Calu3 (cell line): ENCODE data around the gene CHAT. TPM values are rescaled to one million over a fixed set of nuclear protein-coding genes. Genes with fewer than 3 reads are reported as not detected.

ENCODE experiments used
- BruUV-seq: library from RNA; stranded (reverse); fragments of 400-500 nt; replicated peaks from 2 replicates; lab custom pipeline; 2021; lab: Mats Ljungman, UMichigan
- CTCF ChIA-PET: fragments of 300-600 bp; sonication (Branson Sonifier 250); formaldehyde crosslinking; loops from one replicate; lab custom pipeline; 2022; ENCODE audit warnings: antibody characterized with exemption; lab: Charles Lee
- DNase-seq: peaks from one replicate; pipeline ENCODE4 v3.0.0; 2022
- H3K27ac Mint-ChIP-seq: one replicate; pipeline ENCODE4 v1.8.0; 2022; ENCODE audit warnings: mixed read lengths; ENCODE audit not compliant: unreplicated experiment
- H3K27me3 Mint-ChIP-seq: one replicate; pipeline ENCODE4 v1.8.0; 2022; ENCODE audit warnings: mixed read lengths; ENCODE audit not compliant: unreplicated experiment
- H3K36me3 Mint-ChIP-seq: one replicate; pipeline ENCODE4 v1.8.0; 2022; ENCODE audit warnings: mild to moderate bottlenecking, moderate library complexity, mixed read lengths; ENCODE audit not compliant: insufficient read depth, unreplicated experiment
- H3K4me1 Mint-ChIP-seq: one replicate; pipeline ENCODE4 v1.8.0; 2022; ENCODE audit warnings: mild to moderate bottlenecking, low read depth, mixed read lengths; ENCODE audit not compliant: unreplicated experiment
- H3K4me3 Mint-ChIP-seq: one replicate; pipeline ENCODE4 v1.8.0; 2022; ENCODE audit warnings: mild to moderate bottlenecking, low read depth, moderate library complexity, mixed read lengths; ENCODE audit not compliant: unreplicated experiment
- H3K9me3 Mint-ChIP-seq: one replicate; pipeline ENCODE4 v1.8.0; 2022; ENCODE audit warnings: low read depth, mixed read lengths; ENCODE audit not compliant: unreplicated experiment
- intact Hi-C: fragments of 100-400 bp; cut with micrococcal nuclease; formaldehyde crosslinking; loops from one replicate; pipeline ENCODE4 v1.10.0; 2022; ENCODE audit not compliant: unreplicated experiment
- total RNA-seq: library from RNA; stranded (reverse); gene quantifications from 2 replicates; pipeline ENCODE4 v1.2.3, GENCODE V29; 2022
- TF ChIP-seq, protein P1 (sequence below): fragments of 200-600 bp; IDR thresholded peaks from one replicate; pipeline ENCODE4 v1.8.0; 2022; ENCODE audit warnings: antibody characterized with exemption; ENCODE audit not compliant: unreplicated experiment

CHAT gene
- total RNA-seq, 1 experiment from 2014 or later, result not detected

- CTCF ChIA-PET, result no interaction called here
- no peak for DNase-seq
- TF ChIP-seq, protein P1, sequence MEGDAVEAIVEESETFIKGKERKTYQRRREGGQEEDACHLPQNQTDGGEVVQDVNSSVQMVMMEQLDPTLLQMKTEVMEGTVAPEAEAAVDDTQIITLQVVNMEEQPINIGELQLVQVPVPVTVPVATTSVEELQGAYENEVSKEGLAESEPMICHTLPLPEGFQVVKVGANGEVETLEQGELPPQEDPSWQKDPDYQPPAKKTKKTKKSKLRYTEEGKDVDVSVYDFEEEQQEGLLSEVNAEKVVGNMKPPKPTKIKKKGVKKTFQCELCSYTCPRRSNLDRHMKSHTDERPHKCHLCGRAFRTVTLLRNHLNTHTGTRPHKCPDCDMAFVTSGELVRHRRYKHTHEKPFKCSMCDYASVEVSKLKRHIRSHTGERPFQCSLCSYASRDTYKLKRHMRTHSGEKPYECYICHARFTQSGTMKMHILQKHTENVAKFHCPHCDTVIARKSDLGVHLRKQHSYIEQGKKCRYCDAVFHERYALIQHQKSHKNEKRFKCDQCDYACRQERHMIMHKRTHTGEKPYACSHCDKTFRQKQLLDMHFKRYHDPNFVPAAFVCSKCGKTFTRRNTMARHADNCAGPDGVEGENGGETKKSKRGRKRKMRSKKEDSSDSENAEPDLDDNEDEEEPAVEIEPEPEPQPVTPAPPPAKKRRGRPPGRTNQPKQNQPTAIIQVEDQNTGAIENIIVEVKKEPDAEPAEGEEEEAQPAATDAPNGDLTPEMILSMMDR, result no peak
- Mint-ChIP-seq H3K4me1 (peaks cover 21% of the 10 kb centered on the region), H3K27ac (no peak overlapping the region), H3K27me3 (peaks cover 54% of the 10 kb centered on the region), H3K9me3 (no peaks in the 10 kb centered on the region), H3K4me3 (no peak overlapping the region), H3K36me3 (peaks cover 5% of the 10 kb centered on the region)
- intact Hi-C loops, result loop anchor here (10.0 kb wide), 2 partner anchors 168 to 318 kb away; partner anchors contain the start of gene OGDHL
- BruUV-seq, result no TSS peak
These were observed 17.0 kb upstream of the CHAT start for GRCh38 chr10:49596836-49597235.

GRCh38 chr10:49597426-49598163, 16.2 kb upstream of the CHAT start:
- intact Hi-C loops, result loop anchor here (10.0 kb wide), 2 partner anchors 167 to 317 kb away; partner anchors contain the start of gene OGDHL
- CTCF ChIA-PET, result no interaction called here

GRCh38 chr10:49598164-49598856, 15.5 kb upstream of the CHAT start:
- no TSS peak for BruUV-seq
- DNase-seq, result no peak
- Mint-ChIP-seq H3K27ac (no peak overlapping the region), H3K4me1 (peaks cover 21% of the 10 kb centered on the region), H3K4me3 (no peak overlapping the region), H3K27me3 (peaks cover 65% of the 10 kb centered on the region), H3K9me3 (no peaks in the 10 kb centered on the region), H3K36me3 (peaks cover 5% of the 10 kb centered on the region)
- CTCF ChIA-PET, result no interaction called here
- intact Hi-C loops, result loop anchor here (10.0 kb wide), 2 partner anchors 166 to 316 kb away; partner anchors contain the start of gene OGDHL
- TF ChIP-seq, protein P1, result no peak

More at GRCh38 chr10:49597426-49598163, 16.2 kb upstream of the CHAT start:
- Mint-ChIP-seq H3K36me3 (peaks cover 5% of the 10 kb centered on the region), H3K9me3 (no peaks in the 10 kb centered on the region), H3K4me1 (peaks cover 26% of the 10 kb centered on the region), H3K27ac (no peak overlapping the region), H3K27me3 (peaks cover 58% of the 10 kb centered on the region), H3K4me3 (no peak overlapping the region)
- TF ChIP-seq, protein P1, result no peak
- BruUV-seq, result no TSS peak
- DNase-seq, result no peak

DNA sequence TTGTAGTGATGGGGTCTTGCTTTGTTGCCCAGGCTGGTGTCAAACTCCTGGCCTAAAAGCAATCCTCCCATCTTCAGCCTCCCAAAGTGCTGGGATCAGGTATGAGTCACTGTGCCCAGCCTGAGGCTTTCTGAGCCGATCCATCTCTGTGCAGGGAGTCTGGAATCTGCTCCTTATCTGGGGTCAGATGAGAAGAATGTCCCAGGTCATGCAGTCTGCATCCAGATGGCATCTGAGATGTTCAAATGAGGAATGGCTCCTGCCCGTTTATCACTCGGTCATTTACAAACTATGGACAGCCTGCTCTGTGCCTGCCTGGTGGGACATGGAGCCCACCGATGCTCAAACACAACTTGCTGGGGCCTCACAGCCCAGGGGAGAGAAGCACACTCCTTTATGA, 14.9 kb upstream of the CHAT start:
- H3K4me3 Mint-ChIP-seq, result no peak overlapping the region
- BruUV-seq, result no TSS peak
- H3K9me3 Mint-ChIP-seq, result no peaks in the 10 kb centered on the region
- peaks cover 72% of the 10 kb centered on the region for H3K27me3 Mint-ChIP-seq
- peaks cover 5% of the 10 kb centered on the region for H3K36me3 Mint-ChIP-seq
- no peak overlapping the region for H3K27ac Mint-ChIP-seq
- CTCF ChIA-PET, result interaction anchor here (0.6 kb wide), 1 partner anchor 80 kb away, joined by 7 read pairs; no protein-coding TSS in a partner anchor
- TF ChIP-seq, protein P1, result no peak
- intact Hi-C loops, result loop anchor here (10.0 kb wide), 2 partner anchors 166 to 316 kb away; partner anchors contain the start of gene OGDHL
- H3K4me1 Mint-ChIP-seq, result peaks cover 19% of the 10 kb centered on the region
- no peak for DNase-seq
